OCI-LY1 (cell line): ENCODE results near the gene LHFPL4.

ENCODE experiments used
- H2AFZ ChIP-seq: fragments of 200-600 bp; sonication (generic), shearing (Covaris generic); 2 replicates; pipeline ENCODE4 v1.6.0; 2014; ENCODE audit warnings: antibody characterized with exemption, mild to moderate bottlenecking, low read length
- H3F3A ChIP-seq: fragments of 200-600 bp; sonication (generic), shearing (Covaris generic); 2 replicates; pipeline ENCODE4 v1.6.0; 2014; ENCODE audit warnings: mild to moderate bottlenecking, antibody characterized with exemption, low read length, moderate library complexity; ENCODE audit not compliant: insufficient read depth
- H3K27ac ChIP-seq: fragments of 200-600 bp; sonication (generic); 2 replicates; pipeline ENCODE4 v1.5.1; 2014; ENCODE audit warnings: low read length, mixed run types, mild to moderate bottlenecking, low read depth; ENCODE audit not compliant: poor library complexity, severe bottlenecking
- H3K27me3 ChIP-seq: fragments of 200-600 bp; sonication (generic); 2 replicates; pipeline ENCODE4 v1.6.0; 2014; ENCODE audit warnings: antibody characterized with exemption, mild to moderate bottlenecking, low read length, moderate library complexity; ENCODE audit not compliant: insufficient read depth
- H3K36me3 ChIP-seq: fragments of 200-600 bp; sonication (generic); 2 replicates; pipeline ENCODE4 v1.6.1; 2014; ENCODE audit warnings: mild to moderate bottlenecking, antibody characterized with exemption, low read length, moderate library complexity, mixed read lengths; ENCODE audit not compliant: insufficient read depth
- H3K4me1 ChIP-seq: fragments of 200-600 bp; sonication (generic); 2 replicates; pipeline ENCODE4 v1.5.1; 2014; ENCODE audit warnings: mild to moderate bottlenecking, low read length, moderate library complexity; ENCODE audit not compliant: insufficient read depth, severe bottlenecking
- H3K4me2 ChIP-seq: fragments of 200-600 bp; sonication (generic), shearing (Covaris generic); 2 replicates; pipeline ENCODE4 v1.6.1; 2014; ENCODE audit warnings: low read length
- H3K4me3 ChIP-seq: fragments of 200-600 bp; sonication (generic); 2 replicates; pipeline ENCODE4 v1.5.1; 2014; ENCODE audit warnings: low read length, low read depth, mild to moderate bottlenecking, mixed read lengths; ENCODE audit not compliant: poor library complexity, severe bottlenecking
- H3K79me2 ChIP-seq: fragments of 200-600 bp; shearing (Covaris generic); 2 replicates; pipeline ENCODE4 v1.6.1; 2016; ENCODE audit warnings: mixed run types, low read length, mixed read lengths; ENCODE audit not compliant: insufficient read depth
- H3K9ac ChIP-seq: fragments of 200-600 bp; sonication (generic), shearing (Covaris generic); 2 replicates; pipeline ENCODE4 v1.6.1; 2014; ENCODE audit warnings: mild to moderate bottlenecking, low read length, mixed read lengths
- H3K9me2 ChIP-seq: fragments of 200-600 bp; sonication (generic), shearing (Covaris generic); 2 replicates; pipeline ENCODE4 v1.6.1; 2014; ENCODE audit warnings: low read depth, mild to moderate bottlenecking, low read length, mixed read lengths
- H3K9me3 ChIP-seq: fragments of 200-600 bp; shearing (Covaris generic); 2 replicates; pipeline ENCODE4 v1.6.1; 2014; ENCODE audit warnings: low read length, mixed read lengths
- H4K20me1 ChIP-seq: fragments of 200-600 bp; sonication (generic), shearing (Covaris generic); 2 replicates; pipeline ENCODE4 v1.6.0; 2016; ENCODE audit warnings: mild to moderate bottlenecking, low read length; ENCODE audit not compliant: insufficient read depth
- EZH2 ChIP-seq: fragments of 200-600 bp; sonication (generic), shearing (Covaris generic); IDR thresholded peaks from 2 replicates; pipeline ENCODE4 v1.8.0; 2017; ENCODE audit warnings: borderline replicate concordance, mixed run types, mild to moderate bottlenecking, antibody characterized with exemption, low read length, moderate library complexity, mixed read lengths
- TF ChIP-seq, protein P1 (sequence below): fragments of 200-600 bp; sonication (generic), shearing (Covaris generic); IDR thresholded peaks from 2 replicates; pipeline ENCODE4 v1.5.1; 2017; ENCODE audit warnings: mild to moderate bottlenecking, antibody characterized with exemption, low read length, moderate library complexity, mixed read lengths

LHFPL4 gene

DNA sequence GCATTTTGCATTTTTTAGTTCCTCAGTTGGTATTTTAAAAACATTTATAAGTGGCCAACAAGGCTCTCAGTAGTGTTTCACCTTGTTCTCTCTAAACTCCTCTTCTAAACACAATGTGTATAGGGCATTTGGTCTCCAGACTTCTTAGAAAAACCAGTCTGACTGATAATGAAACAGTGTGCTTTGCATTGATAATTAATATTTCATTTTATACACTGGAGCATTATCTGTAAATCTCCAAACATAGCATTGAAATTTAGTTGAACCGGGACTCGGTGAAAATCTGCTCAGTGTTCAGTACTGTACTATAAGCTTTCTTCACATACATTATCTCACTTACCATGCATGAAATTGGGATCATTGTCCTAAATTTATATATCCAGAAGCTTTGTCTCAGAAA, 102.6 kb downstream of the LHFPL4 start:
- H3K9ac ChIP-seq, result no peak overlapping the region
- H3K4me1 ChIP-seq, result no peaks in the 10 kb centered on the region
- no peak overlapping the region for H2AFZ ChIP-seq
- no peaks in the 10 kb centered on the region for H4K20me1 ChIP-seq
- no peaks in the 10 kb centered on the region; the same call in 1 of the 2 replicates for H3K79me2 ChIP-seq
- H3K4me2 ChIP-seq, result no peak overlapping the region
- H3K36me3 ChIP-seq, result peaks cover 98% of the 10 kb centered on the region
- no peaks in the 10 kb centered on the region for H3K9me2 ChIP-seq
- TF ChIP-seq, protein P1, sequence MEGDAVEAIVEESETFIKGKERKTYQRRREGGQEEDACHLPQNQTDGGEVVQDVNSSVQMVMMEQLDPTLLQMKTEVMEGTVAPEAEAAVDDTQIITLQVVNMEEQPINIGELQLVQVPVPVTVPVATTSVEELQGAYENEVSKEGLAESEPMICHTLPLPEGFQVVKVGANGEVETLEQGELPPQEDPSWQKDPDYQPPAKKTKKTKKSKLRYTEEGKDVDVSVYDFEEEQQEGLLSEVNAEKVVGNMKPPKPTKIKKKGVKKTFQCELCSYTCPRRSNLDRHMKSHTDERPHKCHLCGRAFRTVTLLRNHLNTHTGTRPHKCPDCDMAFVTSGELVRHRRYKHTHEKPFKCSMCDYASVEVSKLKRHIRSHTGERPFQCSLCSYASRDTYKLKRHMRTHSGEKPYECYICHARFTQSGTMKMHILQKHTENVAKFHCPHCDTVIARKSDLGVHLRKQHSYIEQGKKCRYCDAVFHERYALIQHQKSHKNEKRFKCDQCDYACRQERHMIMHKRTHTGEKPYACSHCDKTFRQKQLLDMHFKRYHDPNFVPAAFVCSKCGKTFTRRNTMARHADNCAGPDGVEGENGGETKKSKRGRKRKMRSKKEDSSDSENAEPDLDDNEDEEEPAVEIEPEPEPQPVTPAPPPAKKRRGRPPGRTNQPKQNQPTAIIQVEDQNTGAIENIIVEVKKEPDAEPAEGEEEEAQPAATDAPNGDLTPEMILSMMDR, result no peak
- no peak for TF ChIP-seq EZH2
- no peaks in the 10 kb centered on the region for H3K9me3 ChIP-seq
- no peaks in the 10 kb centered on the region for H3F3A ChIP-seq
- no peak overlapping the region for H3K27ac ChIP-seq
- H3K4me3 ChIP-seq, result no peak overlapping the region
- H3K27me3 ChIP-seq, result no peaks in the 10 kb centered on the region

DNA sequence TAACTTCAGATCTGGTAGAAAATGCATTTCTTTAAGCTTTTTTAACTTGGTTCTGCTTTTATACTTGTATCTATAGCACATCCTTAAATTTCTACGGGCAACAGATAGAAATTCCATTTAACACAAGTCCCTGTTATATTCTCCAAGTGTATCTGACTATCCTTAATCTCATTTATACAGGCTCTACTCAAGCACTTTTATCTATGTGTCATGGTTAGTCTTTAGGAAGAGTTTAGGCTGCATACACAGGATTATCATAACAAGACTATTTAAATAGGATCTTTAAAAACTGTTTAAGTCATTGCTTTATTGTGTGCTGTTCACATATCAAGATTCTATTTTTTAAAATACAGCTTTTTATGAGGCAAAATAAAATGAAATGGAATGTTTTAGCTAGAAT, 103.5 kb downstream of the LHFPL4 start:
- Histone ChIP-seq H3K9ac (no peak overlapping the region), H2AFZ (no peak overlapping the region), H3K36me3 (peaks cover 95% of the 10 kb centered on the region), H3K79me2 (no peaks in the 10 kb centered on the region; the same call in 1 of the 2 replicates), H3K9me2 (no peaks in the 10 kb centered on the region), H3F3A (no peaks in the 10 kb centered on the region), H3K4me3 (no peak overlapping the region), H4K20me1 (no peaks in the 10 kb centered on the region), H3K4me1 (no peaks in the 10 kb centered on the region), H3K9me3 (no peaks in the 10 kb centered on the region), H3K27me3 (no peaks in the 10 kb centered on the region), H3K27ac (no peak overlapping the region), H3K4me2 (no peak overlapping the region)
- TF ChIP-seq EZH2, result no peak
- TF ChIP-seq, protein P1, result no peak

DNA sequence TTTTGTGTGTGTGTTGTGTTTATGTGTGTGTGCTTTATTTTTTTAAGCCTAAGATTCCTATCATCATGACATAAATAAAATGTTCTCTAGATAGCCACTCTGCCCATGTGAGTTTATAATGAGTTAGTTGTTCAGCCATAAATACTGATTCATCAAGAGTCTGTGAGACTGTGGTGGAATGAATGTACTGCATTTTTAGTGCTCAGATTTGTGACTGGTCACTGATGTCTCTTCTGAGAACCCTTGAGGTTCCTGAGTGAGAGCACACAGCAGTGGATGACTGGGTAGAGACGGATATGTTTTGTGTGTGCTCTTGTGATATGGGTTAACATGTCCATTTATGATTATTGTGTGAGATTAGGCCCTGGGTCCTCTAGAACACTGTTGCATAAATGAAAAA, 105.0 kb downstream of the LHFPL4 start:
- H3K4me2 ChIP-seq, result no peak overlapping the region
- no peak overlapping the region for H3K4me3 ChIP-seq
- H3K9me3 ChIP-seq, result no peaks in the 10 kb centered on the region
- H3K9me2 ChIP-seq, result no peaks in the 10 kb centered on the region
- H2AFZ ChIP-seq, result no peak overlapping the region
- H3K9ac ChIP-seq, result no peak overlapping the region
- no peaks in the 10 kb centered on the region for H3K27me3 ChIP-seq
- TF ChIP-seq EZH2, result no peak
- TF ChIP-seq, protein P1, result no peak
- no peaks in the 10 kb centered on the region for H4K20me1 ChIP-seq
- H3K79me2 ChIP-seq, result no peaks in the 10 kb centered on the region; the same call in 1 of the 2 replicates
- no peaks in the 10 kb centered on the region for H3F3A ChIP-seq
- H3K36me3 ChIP-seq, result peaks cover 95% of the 10 kb centered on the region
- H3K4me1 ChIP-seq, result no peaks in the 10 kb centered on the region
- H3K27ac ChIP-seq, result no peak overlapping the region
